IMR-90 (cell line): ENCODE results near the gene LAMA5.

Experiments used
- CTCF ChIP-seq: conservative IDR thresholded peaks from 2 replicates; pipeline ENCODE4 v1.5.1; 2012; ENCODE audit warnings: mild to moderate bottlenecking, low read depth, low read length, improper control_type of control experiment
- RAD21 ChIP-seq: IDR thresholded peaks from 2 replicates; pipeline ENCODE4 v1.6.1; 2012; ENCODE audit warnings: low read length, improper control_type of control experiment

DNA sequence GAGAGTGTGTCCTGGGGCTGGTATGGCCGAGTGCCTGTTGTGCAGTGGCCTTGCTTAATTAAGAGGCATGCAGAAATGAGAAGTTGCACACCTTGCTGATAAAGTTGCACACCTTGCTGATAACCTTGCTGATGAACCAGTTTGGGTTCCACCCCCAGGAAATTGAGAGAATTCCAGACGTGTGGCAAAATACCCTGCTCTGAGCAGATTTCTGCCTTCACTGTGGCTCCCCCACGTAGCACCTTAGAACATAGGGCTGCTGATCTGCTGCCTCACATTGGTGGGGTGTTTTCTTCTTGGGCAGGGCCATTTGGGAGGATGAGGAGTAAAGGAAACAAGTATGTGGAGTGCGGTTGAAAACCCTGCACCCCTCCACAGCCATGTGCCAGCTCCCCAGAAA, 86.8 kb downstream of the LAMA5 start:
- TF ChIP-seq CTCF (no peak), RAD21 (no peak)
